Measurements from ENCODE around the gene IL17RE. TPM values are rescaled to one million over a fixed set of nuclear protein-coding genes. Genes with fewer than 3 reads are reported as not detected.

IL17RE gene
- total and polyA plus RNA-seq, 2 donors (not counting 3 experiments of a cell fraction or from before 2014, with no cell fraction given): 1.2 to 1.3 TPM

DNA sequence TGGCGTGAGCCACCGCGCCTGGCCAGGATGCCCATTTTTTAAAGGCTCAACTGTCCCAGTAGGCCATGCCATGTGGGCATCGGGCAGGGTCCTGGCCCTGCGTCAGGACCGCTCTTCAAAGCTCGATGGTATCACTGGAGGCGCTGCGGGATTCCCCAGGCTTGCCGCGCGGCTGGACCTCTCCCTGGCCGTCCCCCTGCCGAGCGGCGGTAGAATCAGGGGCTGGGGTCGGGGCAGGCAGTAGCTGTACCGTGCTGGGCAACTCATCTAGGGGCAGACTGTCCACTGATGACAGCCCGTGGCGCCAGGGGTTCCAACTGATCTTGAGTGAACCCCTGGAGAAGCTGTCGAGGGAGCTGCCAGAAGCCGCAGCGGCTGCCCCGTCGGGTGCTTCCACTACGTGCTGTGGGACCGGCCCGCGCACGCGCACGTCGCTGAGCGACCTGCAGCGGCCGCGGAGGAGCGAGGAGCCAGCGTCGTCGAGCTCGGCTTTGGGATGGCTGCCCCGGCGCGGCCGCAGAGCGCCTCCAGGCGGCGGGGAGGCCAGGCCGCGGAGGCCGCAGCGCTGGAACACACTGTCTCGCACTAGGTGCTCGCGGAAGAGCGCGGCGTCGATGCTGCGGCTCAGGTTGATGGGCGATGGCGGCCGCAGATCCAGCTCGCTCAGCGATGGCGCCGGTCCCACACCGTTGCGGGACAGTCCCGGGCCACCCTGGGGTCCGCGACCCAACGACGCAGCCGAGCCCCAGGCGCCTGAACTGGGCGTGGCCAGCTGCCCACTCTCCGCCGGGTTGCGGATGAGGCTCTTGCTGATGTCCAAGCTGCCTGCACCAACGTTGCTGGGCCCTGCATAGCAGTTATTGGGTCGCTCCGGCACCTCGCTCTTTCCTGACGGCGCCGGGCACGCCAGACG, 43.7 kb downstream of the IL17RE start:
- Histone ChIP-seq H3K9me3 (replicated peaks; ENCODE audit: control insufficient read depth, insufficient read depth, low read length) (no peaks in the 10 kb centered on the region), H3K4me1 (ENCODE audit: control insufficient read depth, extremely low read depth, insufficient read depth, low read length) (peaks cover 3% of the 10 kb centered on the region), H3K9me1 (replicated peaks; ENCODE audit: control insufficient read depth, extremely low read depth, insufficient read depth, low read length) (no peaks in the 10 kb centered on the region), H3K27ac (ENCODE audit: insufficient read depth, low read depth, low read length) (no peak overlapping the region), H3K79me2 (ENCODE audit: control insufficient read depth, insufficient read depth, low read length) (no peaks in the 10 kb centered on the region), H3K9ac (replicated peaks; ENCODE audit: extremely low read depth, insufficient read depth, low read length) (peak overlapping the region; percentile 33), H3K4me3 (replicated peaks in 1 of 3; ENCODE audit: insufficient read depth in 1 of 3, low read depth in 1 of 3, low read length in 3 of 3) (peak overlapping the region; percentile 27 to 60 (median 34)), H3K4me2 (ENCODE audit: insufficient read depth, low read length) (peak overlapping the region; percentile 47), H4K20me1 (replicated peaks; ENCODE audit: control insufficient read depth, extremely low read depth, insufficient read depth, low read length) (no peaks in the 10 kb centered on the region), H2AFZ (ENCODE audit: low read depth, low read length) (peak overlapping the region; percentile 81), H3K36me3 (ENCODE audit: control insufficient read depth in 2 of 2, extremely low read depth in 1 of 2, insufficient read depth in 2 of 2, low read length in 2 of 2) (no peaks in the 10 kb centered on the region), H3K27me3 (ENCODE audit: control insufficient read depth in 2 of 2, insufficient read depth in 2 of 2, low read length in 2 of 2) (no peaks in the 10 kb centered on the region)
- dilution Hi-C loops (cut with MboI; ENCODE audit: extremely low pct_ligation_motif_present, low sequenced_read_pairs) (no loop called here), intact Hi-C loops (cut with micrococcal nuclease) (loop anchor here (1.0 to 5.0 kb wide), 11 partner anchors 13 to 376 kb away; partner anchors contain the start of genes CRELD1, EMC3, JAGN1 and OGG1)
- POLR2A ChIA-PET: interaction anchor here (0.6 to 1.3 kb wide), 6 partner anchors 11 to 363 kb away, joined by 3 to 14 read pairs (median 4); partner anchors contain the start of gene CRELD1
- peak; percentile 83 for FAIRE-seq
- peak; percentile 94 for DNase-seq (ENCODE audit: low read depth, low spot score)
- TF ChIP-seq, protein P1, sequence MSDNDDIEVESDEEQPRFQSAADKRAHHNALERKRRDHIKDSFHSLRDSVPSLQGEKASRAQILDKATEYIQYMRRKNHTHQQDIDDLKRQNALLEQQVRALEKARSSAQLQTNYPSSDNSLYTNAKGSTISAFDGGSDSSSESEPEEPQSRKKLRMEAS (IDR thresholded peaks at IDR 0.05; ENCODE audit: insufficient read depth, insufficient read length): no peak
- TF ChIP-seq JUN (IDR thresholded peaks at IDR 0.05; ENCODE audit: borderline replicate concordance, insufficient read depth, insufficient read length, low read depth) (no peak), GATA2 (IDR thresholded peaks at IDR 0.05; ENCODE audit: insufficient read depth, insufficient read length, low read depth, low read length) (no peak), POLR2A (IDR thresholded peaks at IDR 0.05; ENCODE audit: low read depth, low read length) (peak; percentile 82), FOS (IDR thresholded peaks at IDR 0.05; ENCODE audit: borderline replicate concordance, insufficient read depth, low read length) (no peak), MYC (IDR thresholded peaks at IDR 0.05; ENCODE audit: low read depth, low read length) (peak; percentile 25), EZH2 (IDR thresholded peaks at IDR 0.05; ENCODE audit: borderline replicate concordance, low read depth, low read length, severe bottlenecking) (no peak), POLR2AphosphoS5 (IDR thresholded peaks at IDR 0.05; ENCODE audit: insufficient read depth, low read depth, low read length) (peak; percentile 71)
- TF ChIP-seq, protein P2, sequence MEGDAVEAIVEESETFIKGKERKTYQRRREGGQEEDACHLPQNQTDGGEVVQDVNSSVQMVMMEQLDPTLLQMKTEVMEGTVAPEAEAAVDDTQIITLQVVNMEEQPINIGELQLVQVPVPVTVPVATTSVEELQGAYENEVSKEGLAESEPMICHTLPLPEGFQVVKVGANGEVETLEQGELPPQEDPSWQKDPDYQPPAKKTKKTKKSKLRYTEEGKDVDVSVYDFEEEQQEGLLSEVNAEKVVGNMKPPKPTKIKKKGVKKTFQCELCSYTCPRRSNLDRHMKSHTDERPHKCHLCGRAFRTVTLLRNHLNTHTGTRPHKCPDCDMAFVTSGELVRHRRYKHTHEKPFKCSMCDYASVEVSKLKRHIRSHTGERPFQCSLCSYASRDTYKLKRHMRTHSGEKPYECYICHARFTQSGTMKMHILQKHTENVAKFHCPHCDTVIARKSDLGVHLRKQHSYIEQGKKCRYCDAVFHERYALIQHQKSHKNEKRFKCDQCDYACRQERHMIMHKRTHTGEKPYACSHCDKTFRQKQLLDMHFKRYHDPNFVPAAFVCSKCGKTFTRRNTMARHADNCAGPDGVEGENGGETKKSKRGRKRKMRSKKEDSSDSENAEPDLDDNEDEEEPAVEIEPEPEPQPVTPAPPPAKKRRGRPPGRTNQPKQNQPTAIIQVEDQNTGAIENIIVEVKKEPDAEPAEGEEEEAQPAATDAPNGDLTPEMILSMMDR (IDR thresholded peaks at IDR 0.05; ENCODE audit: extremely low read depth in 1 of 2, insufficient read depth in 1 of 2, low read depth in 1 of 2, low read length in 2 of 2): peak; percentile 83 to 85
- CTCF ChIA-PET: interaction anchor here (0.6 to 2.5 kb wide), 76 partner anchors 8 to 593 kb away, joined by 3 to 105 read pairs (median 4); partner anchors contain the start of genes ARPC4, CIDEC, CRELD1 and EMC3
- BruUV-seq (replicated peaks): TSS peak; percentile 17
